Fibroblast of mammary gland (primary cell): ENCODE data around the gene STARD9.

Experiments used
- DNase-seq: peaks from one replicate; pipeline ENCODE4 v3.0.0-alpha.2; 2010; ENCODE audit warnings: low read depth
- H3K4me3 ChIP-seq: 2 replicates; pipeline ENCODE4 v1.5.1; 2011; ENCODE audit warnings: low read depth, mild to moderate bottlenecking, low read length, moderate library complexity; ENCODE audit not compliant: control insufficient read depth
- CTCF ChIP-seq: conservative IDR thresholded peaks from 2 replicates; pipeline ENCODE4 v1.5.1; 2011; ENCODE audit warnings: low read depth, low read length, inconsistent platforms; ENCODE audit not compliant: control insufficient read depth, insufficient read depth

STARD9 gene

DNA sequence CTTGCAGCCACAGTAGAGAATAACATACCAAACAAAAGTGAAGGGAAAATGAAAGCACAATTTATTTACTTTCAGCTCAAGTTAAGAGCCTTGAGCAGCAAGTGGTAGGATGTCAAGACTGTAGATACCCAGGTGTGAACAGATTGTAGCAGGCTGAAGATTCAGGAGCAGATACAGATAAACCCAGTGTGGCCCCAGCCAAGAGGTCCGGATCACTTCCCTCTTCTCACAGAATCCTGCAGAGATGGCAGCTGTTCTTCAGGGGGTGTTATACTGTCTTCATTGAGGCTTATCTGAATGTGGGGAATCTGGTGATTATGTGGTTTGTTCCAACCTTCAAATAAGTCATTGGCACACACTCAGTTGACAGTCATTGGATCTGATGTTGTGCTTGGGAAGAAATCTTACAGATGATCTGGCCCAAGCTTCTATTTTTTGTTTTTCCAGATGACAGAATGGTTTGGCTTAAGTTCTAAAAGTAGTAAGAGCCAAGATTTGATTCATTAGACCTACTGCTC is 2.2 kb downstream of the STARD9 start:
- H3K4me3 ChIP-seq = no peak overlapping the region
- TF ChIP-seq CTCF = no peak
- peak; percentile 94 for DNase-seq

DNA sequence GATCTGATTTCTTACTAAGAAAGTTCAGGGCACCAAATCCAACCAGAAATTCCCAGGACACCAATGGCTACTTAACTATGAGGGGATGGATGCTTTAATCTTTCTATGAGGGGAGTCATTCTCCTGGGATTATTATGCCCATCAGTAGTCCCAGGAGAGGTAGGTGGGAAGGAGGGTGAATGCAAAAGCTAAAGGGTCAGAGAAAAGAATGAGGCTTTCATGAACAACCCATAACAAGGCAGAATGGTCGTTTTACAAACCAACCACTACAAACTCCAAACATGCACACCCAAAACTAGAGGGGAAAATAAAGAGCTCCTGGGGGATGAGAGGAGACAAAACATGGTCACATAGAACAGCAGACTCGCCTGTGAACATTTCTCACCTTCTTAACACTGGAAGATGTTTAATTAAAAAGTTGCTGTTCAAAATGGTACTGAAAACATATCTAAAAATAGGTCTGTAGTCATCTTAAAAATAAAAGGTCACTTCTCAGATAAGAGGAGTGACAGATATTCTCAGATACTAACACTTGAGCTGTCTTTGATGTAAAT is 3.7 kb downstream of the STARD9 start:
- no peak for DNase-seq
- no peak for TF ChIP-seq CTCF
- H3K4me3 ChIP-seq = no peak overlapping the region

DNA sequence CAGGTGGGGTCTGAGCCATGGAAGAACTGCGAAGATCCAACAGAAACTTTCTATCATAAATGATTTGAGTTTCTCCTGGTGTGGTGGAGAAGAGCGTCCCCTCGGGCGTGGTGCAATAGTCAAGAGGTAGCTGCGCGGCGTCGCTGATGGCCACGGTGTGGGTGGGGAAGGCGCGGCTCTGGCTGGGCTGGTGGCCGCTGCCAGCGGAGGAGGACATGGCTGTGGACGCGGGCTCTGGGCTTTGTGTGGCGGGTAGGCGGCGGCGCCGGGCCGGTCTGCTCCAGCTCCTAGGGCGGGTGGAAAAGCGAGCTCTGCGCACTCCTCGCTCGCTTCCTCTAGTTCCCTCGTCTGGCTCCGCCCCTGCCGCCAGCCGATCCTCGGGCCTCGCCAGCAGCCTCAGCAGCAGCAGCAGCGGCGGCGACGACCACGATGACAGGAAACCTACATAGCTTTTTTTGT is 5.9 kb downstream of the STARD9 start:
- H3K4me3 ChIP-seq = peak overlapping the region; percentile 33
- peak; percentile 62 for DNase-seq
- no peak for TF ChIP-seq CTCF

- H3K4me3 ChIP-seq = no peak overlapping the region
- no peak for DNase-seq
- TF ChIP-seq CTCF = no peak
Observed at GRCh38 chr15:42582569-42583375, 7.4 kb downstream of the STARD9 start.

DNA sequence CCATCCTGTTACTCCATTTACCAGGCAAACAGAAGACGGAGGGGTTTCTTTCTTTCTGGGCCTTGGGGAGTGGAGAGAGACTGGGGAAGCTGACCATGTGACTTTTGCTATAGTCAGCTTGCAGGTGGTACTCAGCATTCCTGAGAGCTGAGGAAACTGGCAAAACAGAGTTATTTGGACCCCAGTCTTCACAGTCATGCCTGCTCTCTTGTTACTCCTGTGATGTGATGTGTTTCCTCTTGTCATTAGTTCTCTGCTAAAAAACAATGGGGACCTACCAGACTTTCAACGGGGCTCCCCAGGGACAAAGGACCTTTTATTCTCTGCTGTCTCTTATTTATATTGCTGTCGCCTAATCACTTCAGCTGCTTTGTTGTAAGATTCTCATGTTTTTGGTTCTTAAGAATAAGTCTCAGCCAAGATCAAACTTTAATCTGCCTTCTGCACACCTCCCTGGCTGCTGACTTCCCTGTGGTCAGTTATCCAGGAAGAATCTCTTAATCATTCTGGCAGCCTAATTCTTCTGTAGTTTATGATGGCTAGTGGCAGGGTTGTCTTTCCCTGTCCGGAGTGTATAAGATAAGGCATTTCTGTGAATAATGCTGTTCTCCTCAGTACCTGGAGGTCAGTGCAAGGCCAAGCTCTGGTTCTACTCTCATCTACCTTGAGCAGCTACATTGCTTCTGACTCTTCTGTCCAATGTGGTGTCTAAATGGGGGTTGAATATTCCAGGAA is 8.8 kb downstream of the STARD9 start:
- no peak for DNase-seq
- no peak for TF ChIP-seq CTCF
- no peak overlapping the region for H3K4me3 ChIP-seq

- no peak for DNase-seq
- H3K4me3 ChIP-seq = no peak overlapping the region
- TF ChIP-seq CTCF = no peak
Observed at GRCh38 chr15:42590619-42591237, 15.3 kb downstream of the STARD9 start.
